DND-41 (cell line): Measurements from ENCODE around the gene PHLDA1.

Experiments used
- EZH2 ChIP-seq: IDR thresholded peaks from 3 replicates; pipeline ENCODE4 v1.6.1; 2012; ENCODE audit warnings: borderline replicate concordance, low read depth, mild to moderate bottlenecking, moderate library complexity, low read length, inconsistent platforms; ENCODE audit not compliant: severe bottlenecking
- TF ChIP-seq, protein P1 (sequence below): IDR thresholded peaks from 2 replicates; pipeline ENCODE4 v1.5.1; 2012; ENCODE audit warnings: borderline replicate concordance, low read length, moderate library complexity, mild to moderate bottlenecking; ENCODE audit not compliant: poor library complexity, severe bottlenecking; ENCODE audit errors: extremely low read depth

DNA sequence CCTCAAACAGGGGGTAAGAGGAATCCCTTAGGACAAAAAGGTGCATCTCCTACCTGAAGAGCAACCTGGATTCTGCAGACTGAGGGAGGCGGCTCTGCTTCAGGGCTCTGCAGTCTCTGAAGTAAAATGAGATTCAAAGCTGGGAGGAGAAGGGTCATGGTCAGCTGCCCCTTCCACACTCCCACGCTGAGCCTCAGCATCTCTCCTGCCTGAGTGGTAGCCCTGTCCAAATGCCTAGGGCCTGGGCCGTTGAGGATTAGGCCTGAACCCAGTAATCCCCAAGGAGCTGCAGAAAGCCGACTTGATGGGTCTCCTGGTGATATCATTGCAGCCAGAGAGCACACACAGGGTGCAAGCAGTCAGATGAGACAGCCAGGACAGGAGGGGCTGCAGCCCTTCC, 18.9 kb downstream of the PHLDA1 start:
- TF ChIP-seq, protein P1, sequence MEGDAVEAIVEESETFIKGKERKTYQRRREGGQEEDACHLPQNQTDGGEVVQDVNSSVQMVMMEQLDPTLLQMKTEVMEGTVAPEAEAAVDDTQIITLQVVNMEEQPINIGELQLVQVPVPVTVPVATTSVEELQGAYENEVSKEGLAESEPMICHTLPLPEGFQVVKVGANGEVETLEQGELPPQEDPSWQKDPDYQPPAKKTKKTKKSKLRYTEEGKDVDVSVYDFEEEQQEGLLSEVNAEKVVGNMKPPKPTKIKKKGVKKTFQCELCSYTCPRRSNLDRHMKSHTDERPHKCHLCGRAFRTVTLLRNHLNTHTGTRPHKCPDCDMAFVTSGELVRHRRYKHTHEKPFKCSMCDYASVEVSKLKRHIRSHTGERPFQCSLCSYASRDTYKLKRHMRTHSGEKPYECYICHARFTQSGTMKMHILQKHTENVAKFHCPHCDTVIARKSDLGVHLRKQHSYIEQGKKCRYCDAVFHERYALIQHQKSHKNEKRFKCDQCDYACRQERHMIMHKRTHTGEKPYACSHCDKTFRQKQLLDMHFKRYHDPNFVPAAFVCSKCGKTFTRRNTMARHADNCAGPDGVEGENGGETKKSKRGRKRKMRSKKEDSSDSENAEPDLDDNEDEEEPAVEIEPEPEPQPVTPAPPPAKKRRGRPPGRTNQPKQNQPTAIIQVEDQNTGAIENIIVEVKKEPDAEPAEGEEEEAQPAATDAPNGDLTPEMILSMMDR, result no peak
- TF ChIP-seq EZH2, result no peak
